NCI-H748 (cell line): ENCODE measurements around the gene MAP4K5.

Experiments used
- DNase-seq: peaks from one replicate; lab custom pipeline; 2025; ENCODE audit not compliant: unreplicated experiment; lab: John Stamatoyannopoulos, UW

Gene MAP4K5

DNA sequence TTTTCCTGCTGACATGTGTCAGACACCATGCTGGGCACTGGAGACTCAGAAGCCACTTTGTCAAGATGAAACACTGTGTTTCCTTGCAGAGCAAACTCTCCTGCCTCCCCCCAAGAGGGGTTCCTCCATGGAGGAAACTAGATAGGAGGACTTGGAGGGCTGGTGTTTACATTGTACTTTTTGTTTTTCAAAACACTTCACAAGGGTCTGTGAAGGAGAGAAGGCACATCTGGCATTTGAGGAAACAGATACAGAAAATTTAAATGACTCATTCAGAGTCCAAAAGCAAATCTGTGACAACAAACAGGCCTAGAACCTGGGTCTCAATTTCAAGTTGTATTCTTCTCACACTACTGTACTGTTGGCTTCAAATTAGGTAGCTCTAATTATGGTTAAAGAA, 128.9 kb downstream of the MAP4K5 start:
- DNase-seq = no peak

GRCh38 chr14:50402965-50403364, 129.4 kb downstream of the MAP4K5 start:
- no peak for DNase-seq

DNA sequence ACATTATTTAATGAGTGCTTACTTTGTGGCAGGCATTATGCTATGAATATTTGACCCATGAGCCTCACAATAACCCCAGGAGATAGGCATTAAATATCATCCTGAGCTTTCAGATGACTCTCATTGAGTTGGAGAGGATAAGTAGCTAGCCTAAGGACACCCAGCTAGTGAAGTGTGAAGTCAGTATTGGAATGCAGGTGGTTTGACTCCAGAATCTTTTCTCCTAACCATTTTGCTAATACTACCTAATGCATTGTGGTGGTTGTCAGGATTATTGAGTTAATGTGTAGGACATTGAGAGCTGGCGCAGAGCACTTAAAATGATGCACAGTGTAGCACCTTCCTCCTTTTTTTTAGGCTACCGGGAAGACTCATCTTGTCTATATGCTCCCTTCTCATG, 131.9 kb downstream of the MAP4K5 start:
- DNase-seq = no peak

DNA sequence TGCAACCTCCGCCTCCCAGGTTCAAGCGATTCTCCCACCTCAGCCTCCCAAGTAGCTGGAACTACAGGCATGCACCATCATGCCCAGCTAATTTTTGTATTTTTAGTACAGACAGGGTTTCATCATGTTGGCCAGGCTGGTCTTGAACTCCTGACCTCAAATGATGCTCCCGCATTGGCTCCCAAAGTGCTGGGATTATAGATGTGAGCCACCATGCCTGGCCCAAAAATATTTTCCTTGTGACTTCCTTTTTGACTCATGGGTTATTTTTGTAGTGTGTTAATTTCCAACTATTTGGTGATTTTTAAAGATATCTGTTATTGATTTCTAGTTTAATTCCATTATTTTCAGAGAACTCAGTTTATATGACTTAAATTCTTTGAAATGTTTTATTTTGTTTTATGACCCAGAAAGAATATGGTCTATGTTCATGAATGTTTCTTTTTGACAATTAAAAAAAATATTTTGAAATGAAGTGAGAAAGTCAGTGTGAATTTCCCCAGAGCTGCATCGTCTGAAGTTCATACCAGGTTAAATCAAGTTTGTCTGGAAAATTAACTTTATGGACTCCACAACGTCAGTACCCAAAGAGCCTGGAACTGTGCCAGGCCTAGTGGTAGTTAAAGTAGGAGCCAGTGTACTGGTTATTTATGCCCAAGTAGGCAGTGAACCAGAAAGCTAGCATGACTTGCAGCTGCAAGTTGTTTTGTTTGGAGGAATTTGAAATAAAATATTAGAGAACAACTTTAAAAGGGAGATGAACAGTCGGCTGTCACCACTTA, 132.9 kb downstream of the MAP4K5 start:
- DNase-seq = peak; percentile 11

DNA sequence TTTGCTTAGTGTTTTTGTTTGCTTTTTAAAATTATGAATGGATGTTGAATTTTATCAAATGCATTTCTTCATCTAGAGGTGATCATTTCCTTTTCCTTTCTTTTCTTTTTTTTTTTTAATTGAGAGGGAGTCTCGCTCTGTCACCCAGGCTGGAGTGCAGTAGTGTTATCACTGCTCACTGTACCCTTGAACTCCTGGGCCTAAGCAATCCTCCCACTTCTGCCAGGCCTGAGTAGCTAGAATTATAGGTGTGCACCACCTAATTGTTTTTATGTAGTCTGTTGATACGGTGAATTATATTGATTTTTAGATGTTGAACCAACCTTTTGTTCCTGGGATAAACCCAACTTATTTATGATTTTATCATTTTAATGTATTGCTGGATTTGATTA, 134.2 kb downstream of the MAP4K5 start:
- DNase-seq = no peak

DNA sequence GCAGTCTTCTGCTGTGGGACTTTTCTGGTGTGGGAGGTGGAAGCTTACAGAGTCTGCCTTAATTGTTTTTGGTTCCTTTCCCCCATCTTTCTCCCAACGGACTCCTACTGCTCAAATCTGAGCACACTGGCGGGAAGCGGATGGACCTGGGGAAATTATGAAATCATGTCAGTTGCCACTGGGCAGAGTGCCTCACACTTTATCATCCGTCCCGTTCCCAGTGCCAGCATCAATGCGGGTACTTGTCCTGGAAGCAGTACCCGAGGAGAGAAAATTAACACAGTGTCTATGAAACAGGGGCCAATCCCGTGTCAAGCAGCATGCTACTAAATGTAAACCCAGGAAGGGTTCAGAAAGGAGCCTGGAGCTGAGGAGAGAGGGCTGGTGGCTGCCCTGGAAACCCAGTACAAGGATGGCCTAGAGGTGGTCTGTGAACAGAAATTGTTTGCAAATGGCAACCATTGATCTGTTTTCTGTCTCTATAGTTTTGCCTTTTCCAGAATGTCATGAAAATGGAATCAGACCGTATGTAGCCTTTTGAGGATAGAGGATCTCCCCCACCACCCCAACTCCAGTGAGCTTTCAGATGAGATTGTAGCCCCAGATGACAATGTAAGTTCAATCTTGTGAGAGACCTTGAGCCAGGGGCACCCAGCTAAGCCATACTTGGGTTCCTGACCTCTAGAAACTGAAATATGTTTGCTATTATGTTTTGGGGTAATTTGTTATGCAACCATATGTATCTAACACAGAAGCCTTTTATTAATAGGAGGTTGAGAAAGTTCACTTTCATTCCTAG, 134.8 kb downstream of the MAP4K5 start:
- DNase-seq = peak; percentile 36

GRCh38 chr14:50396631-50397389, 135.6 kb downstream of the MAP4K5 start, which contains the start of gene CDKL1:
Gene CDKL1 (minus strand): TSS chr14:50396881. CDS start chr14:50395868, 1,013 bp downstream.
- peak; percentile 81 for DNase-seq

DNA sequence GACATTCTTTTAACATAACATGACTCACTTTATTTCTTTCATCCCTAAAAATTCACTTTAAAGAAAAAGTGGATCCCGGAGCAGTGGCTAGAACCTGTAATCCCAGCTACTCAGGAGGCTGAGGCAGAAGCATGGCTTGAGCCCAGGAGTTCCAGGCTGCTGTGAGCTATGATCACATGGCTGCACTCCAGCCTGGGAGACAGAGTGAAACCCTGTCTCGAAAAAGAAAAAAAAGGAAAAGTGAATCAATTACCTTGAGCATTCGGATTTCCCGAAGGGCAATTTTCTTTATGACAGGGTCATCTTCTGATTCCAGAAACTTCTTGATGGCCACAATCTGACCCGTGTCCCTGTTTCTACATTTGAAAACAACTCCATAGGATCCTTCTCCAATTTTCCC, 136.9 kb downstream of the MAP4K5 start:
- DNase-seq = no peak

DNA sequence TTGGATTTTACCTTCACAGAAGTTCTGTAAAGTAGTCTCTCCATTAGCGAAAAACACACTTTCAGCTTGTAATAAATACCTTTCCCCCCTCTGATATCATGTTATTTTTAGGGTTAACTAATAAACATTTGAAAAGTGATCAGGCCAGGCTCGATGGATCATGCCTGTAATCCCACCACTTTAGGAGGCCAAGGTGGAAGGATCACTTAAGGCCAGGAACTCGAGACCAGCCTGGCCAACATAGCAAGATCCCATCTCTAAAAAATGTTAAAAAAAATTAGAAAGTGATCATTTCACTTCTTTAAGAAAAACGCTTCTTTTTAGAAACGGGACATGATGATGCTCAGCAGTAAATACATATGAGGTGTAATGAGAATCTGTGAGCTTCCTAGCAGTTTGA, 137.7 kb downstream of the MAP4K5 start:
- DNase-seq = no peak

DNA sequence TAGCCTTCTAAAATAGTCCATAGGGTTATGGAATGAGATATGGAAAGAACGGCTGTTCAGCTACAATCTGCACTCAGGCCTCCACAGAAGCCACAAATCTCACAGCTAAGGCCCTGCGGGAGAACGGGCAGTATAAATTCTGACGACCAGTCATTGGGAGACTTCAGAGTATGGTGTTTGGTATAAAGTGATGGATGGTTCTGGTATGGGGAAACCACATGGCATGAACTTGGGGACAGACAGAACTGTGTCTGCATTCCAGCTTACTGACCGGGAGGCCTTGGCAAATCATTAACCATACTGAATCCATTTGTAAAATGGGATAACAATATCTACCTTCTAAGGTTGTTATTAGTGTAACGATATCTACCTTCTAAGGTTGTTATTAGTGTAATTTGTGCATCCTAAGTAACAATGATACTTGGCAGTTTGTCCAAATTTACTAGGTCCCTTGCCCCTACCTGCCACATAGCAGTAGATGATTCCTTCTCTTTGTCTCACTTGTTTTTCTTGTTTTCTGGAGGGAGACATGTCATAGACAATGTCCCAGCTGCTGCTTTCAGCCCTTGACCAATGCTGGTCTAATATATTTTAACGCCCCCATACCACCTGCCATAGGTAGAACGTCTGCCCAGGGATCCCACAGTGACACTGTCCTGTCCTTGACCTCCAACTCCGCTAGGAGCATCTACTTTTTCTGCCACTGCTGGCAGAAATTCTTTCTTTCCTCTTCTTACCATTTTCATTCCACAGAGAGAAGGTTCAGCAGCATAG, 142.5 kb downstream of the MAP4K5 start:
- no peak for DNase-seq

- no peak for DNase-seq
Observed at GRCh38 chr14:50388256-50388931, 144.0 kb downstream of the MAP4K5 start.

DNA sequence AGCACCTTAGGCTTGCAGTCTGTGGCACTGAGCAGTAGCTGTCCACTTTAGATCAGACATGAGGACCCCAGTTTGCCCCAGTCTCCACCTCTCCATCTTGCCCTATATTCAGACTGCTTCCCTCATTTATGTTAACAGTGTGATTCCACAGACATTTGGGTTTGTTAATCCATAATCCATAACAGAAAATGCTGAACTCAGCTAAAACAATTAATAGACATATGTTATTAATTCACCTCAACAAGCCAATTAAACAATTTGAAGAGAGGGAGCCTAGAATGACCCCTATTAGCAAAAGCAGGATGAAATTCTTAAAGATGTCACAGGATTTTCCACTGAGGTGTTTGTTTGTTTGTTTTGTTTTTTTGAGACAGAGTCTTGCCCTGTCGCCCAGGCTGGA, 144.8 kb downstream of the MAP4K5 start:
- no peak for DNase-seq

DNA sequence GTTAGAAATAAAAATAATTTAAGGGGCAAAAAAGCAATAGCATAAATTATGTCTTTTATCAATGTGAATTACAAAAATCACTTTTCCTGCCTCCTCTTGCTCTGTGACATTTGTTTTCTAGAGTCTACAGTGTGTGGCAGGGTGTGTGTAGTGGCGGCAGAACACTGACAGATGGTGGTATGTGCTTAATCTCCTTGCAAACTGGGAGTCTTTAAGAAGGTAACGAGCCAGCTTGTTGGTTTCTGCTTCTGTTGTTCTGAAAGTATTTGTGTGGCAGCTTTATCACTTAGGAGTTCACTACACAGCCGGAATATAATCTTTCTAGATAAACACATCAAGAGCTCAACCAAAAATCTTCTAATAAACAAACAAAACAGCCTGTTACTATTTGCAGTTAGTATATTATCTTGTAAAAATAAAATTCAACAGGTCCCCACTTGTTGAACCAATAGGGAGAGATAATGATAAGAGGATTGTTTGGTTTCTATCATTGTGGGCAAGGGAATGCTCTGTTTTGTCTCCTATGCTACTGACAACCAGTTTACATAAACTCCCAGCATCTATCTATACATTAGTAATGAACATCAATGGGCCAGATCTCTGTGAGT, 148.6 kb downstream of the MAP4K5 start:
- DNase-seq = no peak

- DNase-seq = no peak
Observed at GRCh38 chr14:50381823-50382287, 150.5 kb downstream of the MAP4K5 start.

DNA sequence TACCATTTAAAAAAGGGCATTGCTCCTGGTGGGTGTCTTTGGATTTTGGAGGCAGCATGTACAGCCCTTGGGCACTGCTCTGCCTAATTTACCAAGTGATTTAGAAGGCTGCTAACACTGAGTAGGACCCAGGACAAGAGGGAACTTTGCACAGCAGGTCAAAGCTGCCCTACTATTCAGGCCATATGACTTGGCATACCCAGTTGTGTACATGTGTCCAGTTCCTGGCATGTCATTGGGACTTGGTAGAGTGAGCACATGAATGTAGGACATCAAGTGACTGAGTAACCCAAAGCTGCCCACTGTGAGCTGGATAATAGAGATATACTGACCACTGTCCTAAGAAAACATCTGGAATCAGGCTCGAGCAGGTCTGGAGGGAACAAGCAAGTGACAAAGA, 151.4 kb downstream of the MAP4K5 start:
- DNase-seq = no peak

GRCh38 chr14:50380455-50380854, 151.9 kb downstream of the MAP4K5 start:
- no peak for DNase-seq

DNA sequence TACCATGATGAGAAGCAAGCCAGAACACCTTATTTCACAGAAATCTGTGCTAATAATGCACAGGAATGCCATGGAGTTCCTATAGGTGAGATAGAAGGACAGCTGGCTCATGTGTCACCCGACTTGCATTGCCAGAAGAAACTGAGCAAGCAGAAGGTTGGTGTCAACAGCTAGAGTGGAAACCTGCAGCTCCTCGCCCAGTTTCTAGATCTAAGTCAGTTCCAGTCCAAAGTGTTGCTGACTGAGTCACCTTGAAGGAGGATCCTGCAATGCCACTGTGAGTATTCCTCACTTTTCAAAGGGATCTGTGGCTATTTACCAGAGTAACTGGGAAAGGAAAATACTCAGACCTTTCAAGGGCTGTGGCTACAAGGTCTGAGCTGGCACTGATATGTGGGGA, 152.8 kb downstream of the MAP4K5 start:
- DNase-seq = no peak

GRCh38 chr14:50377550-50378085, 154.8 kb downstream of the MAP4K5 start:
- DNase-seq = no peak

- no peak for DNase-seq
Observed at GRCh38 chr14:50375760-50376159, 156.6 kb downstream of the MAP4K5 start.
